Measurements from ENCODE around the gene RIT2. TPM values are rescaled to one million over a fixed set of nuclear protein-coding genes. Genes with fewer than 3 reads are reported as not detected.

RIT2 gene
- total RNA-seq, 1 donor from 2014 or later, result not detected

GRCh38 chr18:42948831-42949230 lies 166.7 kb downstream of the RIT2 start:
- Histone ChIP-seq H3K4me3 (ENCODE audit: low read length in 3 of 3) (no peak overlapping the region), H3K9me3 (ENCODE audit: control insufficient read depth in 3 of 3, low read length in 3 of 3) (no peaks in the 10 kb centered on the region), H3K27me3 (ENCODE audit: control insufficient read depth in 3 of 3, insufficient read depth in 3 of 3, low read length in 3 of 3) (no peaks in the 10 kb centered on the region), H3K36me3 (ENCODE audit: control insufficient read depth in 3 of 3, insufficient read depth in 3 of 3, low read length in 3 of 3) (no peaks in the 10 kb centered on the region), H3K27ac (ENCODE audit: low read depth, low read length) (no peak overlapping the region), H3K9ac (ENCODE audit: low read depth in 1 of 3, low read length in 3 of 3) (no peak overlapping the region), H3K4me1 (ENCODE audit: control insufficient read depth in 3 of 3, insufficient read depth in 3 of 3, low read length in 3 of 3) (no peaks in the 10 kb centered on the region)

GRCh38 chr18:42941860-42942259 lies 173.6 kb downstream of the RIT2 start:
- Histone ChIP-seq H3K9me3 (ENCODE audit: control insufficient read depth in 3 of 3, low read length in 3 of 3) (no peaks in the 10 kb centered on the region), H3K4me3 (ENCODE audit: low read length in 3 of 3) (no peak overlapping the region), H3K27me3 (ENCODE audit: control insufficient read depth in 3 of 3, insufficient read depth in 3 of 3, low read length in 3 of 3) (no peaks in the 10 kb centered on the region), H3K9ac (ENCODE audit: low read depth in 1 of 3, low read length in 3 of 3) (no peak overlapping the region), H3K36me3 (ENCODE audit: control insufficient read depth in 3 of 3, insufficient read depth in 3 of 3, low read length in 3 of 3) (no peaks in the 10 kb centered on the region), H3K4me1 (ENCODE audit: control insufficient read depth in 3 of 3, insufficient read depth in 3 of 3, low read length in 3 of 3) (no peaks in the 10 kb centered on the region), H3K27ac (ENCODE audit: low read depth, low read length) (no peak overlapping the region)

- Histone ChIP-seq H3K4me3 (ENCODE audit: low read length in 3 of 3) (no peak overlapping the region), H3K4me1 (ENCODE audit: control insufficient read depth in 3 of 3, insufficient read depth in 3 of 3, low read length in 3 of 3) (no peaks in the 10 kb centered on the region), H3K27me3 (ENCODE audit: control insufficient read depth in 3 of 3, insufficient read depth in 3 of 3, low read length in 3 of 3) (no peaks in the 10 kb centered on the region), H3K9me3 (ENCODE audit: control insufficient read depth in 3 of 3, low read length in 3 of 3) (no peaks in the 10 kb centered on the region), H3K36me3 (ENCODE audit: control insufficient read depth in 3 of 3, insufficient read depth in 3 of 3, low read length in 3 of 3) (no peaks in the 10 kb centered on the region), H3K9ac (ENCODE audit: low read depth in 1 of 3, low read length in 3 of 3) (no peak overlapping the region), H3K27ac (ENCODE audit: low read depth, low read length) (no peak overlapping the region)
These were observed 174.5 kb downstream of the RIT2 start for GRCh38 chr18:42941021-42941420.

- H3K9ac ChIP-seq (ENCODE audit: low read depth in 1 of 3, low read length in 3 of 3), result no peak overlapping the region
- H3K4me3 ChIP-seq (ENCODE audit: low read length in 3 of 3), result no peak overlapping the region
- H3K36me3 ChIP-seq (ENCODE audit: control insufficient read depth in 3 of 3, insufficient read depth in 3 of 3, low read length in 3 of 3), result no peaks in the 10 kb centered on the region
- H3K27me3 ChIP-seq (ENCODE audit: control insufficient read depth in 3 of 3, insufficient read depth in 3 of 3, low read length in 3 of 3), result no peaks in the 10 kb centered on the region
- no peaks in the 10 kb centered on the region for H3K4me1 ChIP-seq (ENCODE audit: control insufficient read depth in 3 of 3, insufficient read depth in 3 of 3, low read length in 3 of 3)
- H3K27ac ChIP-seq (ENCODE audit: low read depth, low read length), result no peak overlapping the region
- no peaks in the 10 kb centered on the region for H3K9me3 ChIP-seq (ENCODE audit: control insufficient read depth in 3 of 3, low read length in 3 of 3)
These were observed 178.0 kb downstream of the RIT2 start for GRCh38 chr18:42937436-42937835.

- no peaks in the 10 kb centered on the region for H3K27me3 ChIP-seq (ENCODE audit: control insufficient read depth in 3 of 3, insufficient read depth in 3 of 3, low read length in 3 of 3)
- H3K36me3 ChIP-seq (ENCODE audit: control insufficient read depth in 3 of 3, insufficient read depth in 3 of 3, low read length in 3 of 3), result no peaks in the 10 kb centered on the region
- H3K9ac ChIP-seq (ENCODE audit: low read depth in 1 of 3, low read length in 3 of 3), result no peak overlapping the region
- H3K4me3 ChIP-seq (ENCODE audit: low read length in 3 of 3), result no peak overlapping the region
- no peak overlapping the region for H3K27ac ChIP-seq (ENCODE audit: low read depth, low read length)
- peaks cover 0 to 3% (median 3%) of the 10 kb centered on the region in 3 donors for H3K4me1 ChIP-seq (ENCODE audit: control insufficient read depth in 3 of 3, insufficient read depth in 3 of 3, low read length in 3 of 3)
- H3K9me3 ChIP-seq (ENCODE audit: control insufficient read depth in 3 of 3, low read length in 3 of 3), result no peaks in the 10 kb centered on the region
These were observed 179.2 kb downstream of the RIT2 start for GRCh38 chr18:42936289-42936688.

- Histone ChIP-seq H3K9ac (ENCODE audit: low read depth in 1 of 3, low read length in 3 of 3) (no peak overlapping the region), H3K27ac (ENCODE audit: low read depth, low read length) (no peak overlapping the region), H3K27me3 (ENCODE audit: control insufficient read depth in 3 of 3, insufficient read depth in 3 of 3, low read length in 3 of 3) (no peaks in the 10 kb centered on the region), H3K36me3 (ENCODE audit: control insufficient read depth in 3 of 3, insufficient read depth in 3 of 3, low read length in 3 of 3) (no peaks in the 10 kb centered on the region), H3K4me1 (ENCODE audit: control insufficient read depth in 3 of 3, insufficient read depth in 3 of 3, low read length in 3 of 3) (peaks cover 0 to 3% (median 3%) of the 10 kb centered on the region in 3 donors), H3K9me3 (ENCODE audit: control insufficient read depth in 3 of 3, low read length in 3 of 3) (no peaks in the 10 kb centered on the region), H3K4me3 (ENCODE audit: low read length in 3 of 3) (no peak overlapping the region)
These were observed 184.0 kb downstream of the RIT2 start for GRCh38 chr18:42931491-42931890.

- Histone ChIP-seq H3K4me1 (ENCODE audit: control insufficient read depth in 3 of 3, insufficient read depth in 3 of 3, low read length in 3 of 3) (peaks cover 0 to 3% (median 3%) of the 10 kb centered on the region in 3 donors), H3K4me3 (ENCODE audit: low read length in 3 of 3) (no peak overlapping the region), H3K27me3 (ENCODE audit: control insufficient read depth in 3 of 3, insufficient read depth in 3 of 3, low read length in 3 of 3) (no peaks in the 10 kb centered on the region), H3K27ac (ENCODE audit: low read depth, low read length) (no peak overlapping the region), H3K9me3 (ENCODE audit: control insufficient read depth in 3 of 3, low read length in 3 of 3) (no peaks in the 10 kb centered on the region), H3K36me3 (ENCODE audit: control insufficient read depth in 3 of 3, insufficient read depth in 3 of 3, low read length in 3 of 3) (no peaks in the 10 kb centered on the region), H3K9ac (ENCODE audit: low read depth in 1 of 3, low read length in 3 of 3) (no peak overlapping the region)
These were observed 185.6 kb downstream of the RIT2 start for GRCh38 chr18:42929857-42930256.

- Histone ChIP-seq H3K9me3 (ENCODE audit: control insufficient read depth in 3 of 3, low read length in 3 of 3) (no peaks in the 10 kb centered on the region), H3K4me1 (ENCODE audit: control insufficient read depth in 3 of 3, insufficient read depth in 3 of 3, low read length in 3 of 3) (peaks cover 0 to 3% (median 3%) of the 10 kb centered on the region in 3 donors), H3K36me3 (ENCODE audit: control insufficient read depth in 3 of 3, insufficient read depth in 3 of 3, low read length in 3 of 3) (no peaks in the 10 kb centered on the region), H3K27ac (ENCODE audit: low read depth, low read length) (no peak overlapping the region), H3K9ac (ENCODE audit: low read depth in 1 of 3, low read length in 3 of 3) (no peak overlapping the region), H3K27me3 (ENCODE audit: control insufficient read depth in 3 of 3, insufficient read depth in 3 of 3, low read length in 3 of 3) (no peaks in the 10 kb centered on the region), H3K4me3 (ENCODE audit: low read length in 3 of 3) (no peak overlapping the region)
These were observed 186.3 kb downstream of the RIT2 start for GRCh38 chr18:42929181-42929580.

GRCh38 chr18:42925036-42925435 lies 190.4 kb downstream of the RIT2 start:
- H3K9ac ChIP-seq (ENCODE audit: low read depth in 1 of 3, low read length in 3 of 3), result no peak overlapping the region
- H3K4me1 ChIP-seq (ENCODE audit: control insufficient read depth in 3 of 3, insufficient read depth in 3 of 3, low read length in 3 of 3), result no peaks in the 10 kb centered on the region

GRCh38 chr18:42922363-42922762 lies 193.1 kb downstream of the RIT2 start:
- Histone ChIP-seq H3K36me3 (ENCODE audit: control insufficient read depth in 3 of 3, insufficient read depth in 3 of 3, low read length in 3 of 3) (no peaks in the 10 kb centered on the region), H3K9ac (ENCODE audit: low read depth in 1 of 3, low read length in 3 of 3) (no peak overlapping the region), H3K9me3 (ENCODE audit: control insufficient read depth in 3 of 3, low read length in 3 of 3) (no peaks in the 10 kb centered on the region), H3K27ac (ENCODE audit: low read depth, low read length) (no peak overlapping the region), H3K27me3 (ENCODE audit: control insufficient read depth in 3 of 3, insufficient read depth in 3 of 3, low read length in 3 of 3) (no peaks in the 10 kb centered on the region), H3K4me3 (ENCODE audit: low read length in 3 of 3) (no peak overlapping the region), H3K4me1 (ENCODE audit: control insufficient read depth in 3 of 3, insufficient read depth in 3 of 3, low read length in 3 of 3) (no peaks in the 10 kb centered on the region)

More at GRCh38 chr18:42925036-42925435, 190.4 kb downstream of the RIT2 start:
- no peak overlapping the region for H3K27ac ChIP-seq (ENCODE audit: low read depth, low read length)
- H3K36me3 ChIP-seq (ENCODE audit: control insufficient read depth in 3 of 3, insufficient read depth in 3 of 3, low read length in 3 of 3), result no peaks in the 10 kb centered on the region
- no peaks in the 10 kb centered on the region for H3K27me3 ChIP-seq (ENCODE audit: control insufficient read depth in 3 of 3, insufficient read depth in 3 of 3, low read length in 3 of 3)
- H3K4me3 ChIP-seq (ENCODE audit: low read length in 3 of 3), result no peak overlapping the region
- H3K9me3 ChIP-seq (ENCODE audit: control insufficient read depth in 3 of 3, low read length in 3 of 3), result no peaks in the 10 kb centered on the region

Measured in skeletal muscle tissue (tissue), 4 donors.